ENCODE results near the gene FKBP9.

- TF ChIP-seq CTCF (optimal IDR thresholded peaks at IDR 0.05 in 1 of 3, IDR thresholded peaks at IDR 0.05 in 1 of 3, conservative IDR thresholded peaks at IDR 0.05 in 1 of 3; ENCODE audit: extremely low read depth in 1 of 3, insufficient read depth in 2 of 3, low read length in 3 of 3) (no peak), EZH2 (IDR thresholded peaks at IDR 0.05; ENCODE audit: low read length) (no peak)
Measured at GRCh38 chr7:32936689-32937088, 20.6 kb upstream of the FKBP9 start.

Measured in keratinocyte (primary cell).